B cell (primary cell): ENCODE data around the gene MED31. TPM values are rescaled to one million over a fixed set of nuclear protein-coding genes. Genes with fewer than 3 reads are reported as not detected.

Source experiments
- ATAC-seq: fragments of 200-7000 bp; cut with Tn5 transposase; one replicate; pipeline ENCODE4 v1.10.0; 2021; ENCODE audit warnings: low read depth, mild to moderate bottlenecking, moderate number of reproducible peaks, moderate library complexity
- CTCF ChIA-PET: fragments of 350-600 bp; sonication (Branson Sonifier 250); formaldehyde crosslinking; loops from one replicate; lab custom pipeline; 2021; ENCODE audit warnings: antibody characterized with exemption, inconsistent platforms; lab: Charles Lee
- POLR2A ChIA-PET: fragments of 350-600 bp; sonication (Branson Sonifier 250); formaldehyde crosslinking; loops from one replicate; lab custom pipeline; 2021; ENCODE audit warnings: antibody characterized with exemption; lab: Charles Lee
- DNase-seq: peaks from one replicate; pipeline ENCODE4 v3.0.0; 2013
- H2AFZ ChIP-seq: 2 replicates; pipeline ENCODE4 v1.6.1; 2012; ENCODE audit warnings: mild to moderate bottlenecking, low read depth, low read length; ENCODE audit not compliant: insufficient read depth, poor library complexity, severe bottlenecking
- H3K27ac ChIP-seq, 2 donors: 1 replicate in 1 of 2; 2 replicates in 1 of 2; pipeline ENCODE4 v1.5.1; 2012 to 2013; ENCODE audit warnings: low read length in 2 of 2, mild to moderate bottlenecking in 2 of 2, moderate library complexity in 1 of 2
- H3K27me3 ChIP-seq, 4 experiments: fragments of 200-600 bp in 1 of 4; sonication (generic) in 1 of 4; replicated peaks in 1 of 4; 1 replicate in 2 of 4; 2 replicates in 2 of 4; pipeline versions ENCODE4 v1.6.1 to v1.7.0; 2013 to 2016; ENCODE audit warnings: low read length in 3 of 4, mild to moderate bottlenecking in 2 of 4, mixed read lengths in 1 of 4, moderate library complexity in 1 of 4; ENCODE audit not compliant: insufficient read depth in 4 of 4, control insufficient read depth in 3 of 4; ENCODE audit errors: control extremely low read depth in 1 of 4
- H3K36me3 ChIP-seq, 2 experiments: replicated peaks in 1 of 2; 1 replicate in 1 of 2; 2 replicates in 1 of 2; pipeline versions ENCODE4 v1.6.1 to v1.7.1; 2013; ENCODE audit warnings: low read length in 1 of 2; ENCODE audit not compliant: insufficient read depth in 2 of 2, control insufficient read depth in 1 of 2; ENCODE audit errors: control extremely low read depth in 1 of 2, extremely low read depth in 1 of 2
- H3K4me1 ChIP-seq, 2 donors: fragments of 200-600 bp in 1 of 2; sonication (generic) in 1 of 2; 1 replicate in 1 of 2; 2 replicates in 1 of 2; pipeline versions ENCODE4 v1.5.1 to v1.6.1; 2013 to 2017; ENCODE audit warnings: low read length in 2 of 2; ENCODE audit not compliant: control insufficient read depth in 2 of 2, insufficient read depth in 2 of 2
- H3K4me2 ChIP-seq: replicated peaks from 2 replicates; pipeline ENCODE3; 2012; ENCODE audit warnings: mild to moderate bottlenecking, low read depth, low read length; ENCODE audit not compliant: poor library complexity, severe bottlenecking
- H3K4me3 ChIP-seq, 5 experiments: fragments of 200-600 bp in 1 of 5; sonication (generic) in 1 of 5; 1 replicate in 3 of 5; 2 replicates in 2 of 5; pipeline versions ENCODE4 v1.5.1 to v1.7.0; 2011 to 2016; ENCODE audit warnings: low read length in 4 of 5, mild to moderate bottlenecking in 4 of 5, low read depth in 2 of 5, control low read depth in 1 of 5, moderate library complexity in 1 of 5; ENCODE audit not compliant: insufficient read depth in 1 of 5; ENCODE audit errors: control extremely low read depth in 1 of 5, extremely low read depth in 1 of 5
- H3K79me2 ChIP-seq: fragments of 200-600 bp; sonication (generic); one replicate; pipeline ENCODE4 v1.6.0; 2016; ENCODE audit warnings: low read length; ENCODE audit not compliant: control insufficient read depth, insufficient read depth
- H3K9ac ChIP-seq: fragments of 200-600 bp; sonication (generic); 2 replicates; pipeline ENCODE4 v1.6.1; 2017; ENCODE audit warnings: mild to moderate bottlenecking, low read length, moderate library complexity
- H3K9me3 ChIP-seq, 3 donors: one replicate each; pipeline versions ENCODE4 v1.6.1 to v1.7.1; 2013; ENCODE audit warnings: low read length in 2 of 3; ENCODE audit not compliant: control insufficient read depth in 2 of 3, insufficient read depth in 1 of 3; ENCODE audit errors: control extremely low read depth in 1 of 3
- H4K20me1 ChIP-seq: 2 replicates; pipeline ENCODE4 v1.6.0; 2012; ENCODE audit warnings: mild to moderate bottlenecking, low read length; ENCODE audit not compliant: insufficient read depth, control insufficient read depth, poor library complexity, severe bottlenecking
- H3K27ac Mint-ChIP-seq: one replicate; pipeline ENCODE4 v1.8.0; 2021; ENCODE audit warnings: mixed read lengths
- H3K27me3 Mint-ChIP-seq: one replicate; pipeline ENCODE4 v1.8.0; 2021; ENCODE audit warnings: mixed read lengths
- H3K4me1 Mint-ChIP-seq: one replicate; pipeline ENCODE4 v1.8.0; 2021; ENCODE audit warnings: mixed read lengths
- H3K4me3 Mint-ChIP-seq: one replicate; pipeline ENCODE4 v1.8.0; 2021; ENCODE audit warnings: mixed read lengths
- H3K9me3 Mint-ChIP-seq: one replicate; pipeline ENCODE4 v1.8.0; 2022; ENCODE audit warnings: mixed read lengths; ENCODE audit not compliant: insufficient read depth
- CTCF ChIP-seq: fragments of 200-600 bp; IDR thresholded peaks from one replicate; pipeline ENCODE4 v1.8.0; 2022; ENCODE audit warnings: antibody characterized with exemption, mild to moderate bottlenecking
- EZH2 ChIP-seq: IDR thresholded peaks from 2 replicates; pipeline ENCODE4 v1.6.1; 2012; ENCODE audit warnings: borderline replicate concordance, low read depth, mild to moderate bottlenecking, moderate library complexity, low read length; ENCODE audit not compliant: insufficient read depth, poor library complexity, severe bottlenecking
- WGBS: methylation state at CpG from one replicate; pipeline ENCODE4 v1.1.5; 2013; ENCODE audit warnings: missing lambda C conversion rate; ENCODE audit not compliant: insufficient coverage; 5-methylcytosine and 5-hydroxymethylcytosine counted together
- intact Hi-C: fragments of 100-400 bp; cut with micrococcal nuclease; formaldehyde crosslinking; loops from one replicate; pipeline ENCODE4 v1.10.0; 2022
- polyA plus RNA-seq: library from polyadenylated mRNA; depleted of rRNA; stranded (reverse); fragments of >200 nt; gene quantifications from 2 replicates; pipeline ENCODE4 v1.2.3, GENCODE V29; 2012
- total RNA-seq, 2 donors: library from RNA; stranded (reverse); fragments of 120-200 nt in 1 of 2; gene quantifications; 1 replicate in 1 of 2; 2 replicates in 1 of 2; pipeline versions ENCODE4 v1.2.3 to v1.2.4, GENCODE V29; 2013 to 2022

The MED31 gene
- total and polyA plus RNA-seq, 2 donors (not counting 1 experiment from before 2014, with no cell fraction given): 9.2 to 25.5 TPM

GRCh38 chr17:6674586-6674985, 23.2 kb upstream of the MED31 start:
- Histone ChIP-seq H3K4me1 (peaks cover 0 to 3% of the 10 kb centered on the region in 2 donors), H3K9ac (no peak overlapping the region), H3K27ac (no peak overlapping the region), H2AFZ (no peak overlapping the region), H4K20me1 (peaks cover 9% of the 10 kb centered on the region), H3K36me3 (peaks cover 0 to 3% of the 10 kb centered on the region in 2 experiments), H3K4me3 (no peak overlapping the region), H3K9me3 (no peaks in the 10 kb centered on the region), H3K4me2 (no peak overlapping the region), H3K27me3 (peaks cover 0 to 19% (median 6%) of the 10 kb centered on the region in 4 experiments), H3K79me2 (peaks cover 9% of the 10 kb centered on the region)
- Mint-ChIP-seq H3K27me3 (peaks cover 7% of the 10 kb centered on the region), H3K4me3 (no peak overlapping the region), H3K27ac (no peak overlapping the region), H3K9me3 (no peaks in the 10 kb centered on the region), H3K4me1 (no peaks in the 10 kb centered on the region)
- ChIA-PET CTCF (no interaction called here), POLR2A (no interaction called here)
- intact Hi-C loops: no loop called here
- WGBS: 98% methylated on average over 13 of the region's 13 CpGs
- TF ChIP-seq EZH2: no peak
- TF ChIP-seq CTCF: no peak
- ATAC-seq (no peak), DNase-seq (no peak)

DNA sequence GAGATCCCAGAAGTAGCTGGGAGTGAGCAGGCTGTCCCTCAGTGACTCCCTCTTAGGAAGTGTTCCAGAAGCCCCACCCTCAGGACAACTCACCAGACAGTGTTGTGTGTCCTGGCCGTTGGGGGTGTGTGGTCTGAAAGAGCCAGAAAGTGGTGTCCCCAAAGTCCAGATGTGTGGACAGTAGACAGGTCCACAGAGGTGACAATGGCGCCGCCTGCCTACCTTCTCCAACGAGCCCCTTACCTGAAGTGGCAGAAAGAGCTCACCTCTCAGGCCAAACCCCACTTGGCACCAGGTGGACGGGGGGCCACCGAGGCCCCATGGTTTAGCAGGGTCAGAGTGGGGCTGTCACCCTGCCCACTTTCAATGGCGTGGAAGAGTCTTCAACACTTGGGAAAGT, 20.0 kb upstream of the MED31 start:
- Mint-ChIP-seq H3K27ac (no peak overlapping the region), H3K27me3 (no peaks in the 10 kb centered on the region), H3K4me3 (no peak overlapping the region), H3K9me3 (no peaks in the 10 kb centered on the region), H3K4me1 (peaks cover 10% of the 10 kb centered on the region)
- Histone ChIP-seq H3K79me2 (peaks cover 19% of the 10 kb centered on the region), H2AFZ (no peak overlapping the region), H3K36me3 (peaks cover 0 to 11% of the 10 kb centered on the region in 2 experiments), H4K20me1 (peaks cover 19% of the 10 kb centered on the region), H3K27me3 (no peaks in the 10 kb centered on the region), H3K4me3 (no peak overlapping the region), H3K4me2 (no peak overlapping the region), H3K27ac (no peak overlapping the region), H3K4me1 (peaks cover 0 to 5% of the 10 kb centered on the region in 2 donors), H3K9me3 (no peaks in the 10 kb centered on the region), H3K9ac (no peak overlapping the region)
- TF ChIP-seq EZH2: no peak
- no peak for TF ChIP-seq CTCF
- DNase-seq (no peak), ATAC-seq (no peak)
- intact Hi-C loops: no loop called here
- ChIA-PET CTCF (interaction anchor here (1.0 kb wide), 1 partner anchor 10 kb away, joined by 3 read pairs; no protein-coding TSS in a partner anchor), POLR2A (no interaction called here)
- WGBS: 93% methylated on average over 7 of the region's 7 CpGs
